Stimulated activated CD8-positive, alpha-beta memory T cell treated with anti-CD3 and anti-CD28 coated beads, Interleukin-7, amount 100 ng/mL, for 4 hours (primary cell): ENCODE results near the gene C1QC.

Experiments
- DNase-seq, 2 donors: peaks; one replicate each; pipeline ENCODE4 v3.0.0-alpha.2; 2020; ENCODE audit warnings: low read depth in 2 of 2

C1QC gene

GRCh38 chr1:22643381-22643780 lies at the start of gene C1QC:
Gene C1QC (plus strand): TSS chr1:22643633. CDS start chr1:22644024, 391 bp downstream.
- no peak for DNase-seq

DNA sequence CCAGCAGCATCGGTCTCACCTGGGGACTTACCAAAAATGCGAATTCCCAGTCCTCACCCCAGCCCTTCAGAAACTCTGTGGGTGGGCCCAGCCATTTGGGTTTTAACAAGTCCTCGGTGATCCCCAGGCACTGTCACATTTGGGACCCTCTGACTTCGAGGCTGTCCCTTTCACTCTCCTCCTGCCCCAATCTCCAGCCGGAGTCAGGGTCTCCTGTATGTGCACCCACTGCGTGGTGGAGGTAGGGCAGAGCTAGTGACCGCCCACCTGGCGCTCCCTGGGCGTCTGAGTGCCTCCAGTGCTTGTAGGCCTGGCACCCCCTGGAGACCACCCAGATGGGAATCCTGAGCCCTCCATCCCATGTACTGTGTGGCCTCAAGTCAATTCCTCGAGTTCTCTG lies 49.0 kb upstream of the C1QC start:
- no peak for DNase-seq

GRCh38 chr1:22595108-22595507 lies 48.3 kb upstream of the C1QC start:
- no peak for DNase-seq

DNA sequence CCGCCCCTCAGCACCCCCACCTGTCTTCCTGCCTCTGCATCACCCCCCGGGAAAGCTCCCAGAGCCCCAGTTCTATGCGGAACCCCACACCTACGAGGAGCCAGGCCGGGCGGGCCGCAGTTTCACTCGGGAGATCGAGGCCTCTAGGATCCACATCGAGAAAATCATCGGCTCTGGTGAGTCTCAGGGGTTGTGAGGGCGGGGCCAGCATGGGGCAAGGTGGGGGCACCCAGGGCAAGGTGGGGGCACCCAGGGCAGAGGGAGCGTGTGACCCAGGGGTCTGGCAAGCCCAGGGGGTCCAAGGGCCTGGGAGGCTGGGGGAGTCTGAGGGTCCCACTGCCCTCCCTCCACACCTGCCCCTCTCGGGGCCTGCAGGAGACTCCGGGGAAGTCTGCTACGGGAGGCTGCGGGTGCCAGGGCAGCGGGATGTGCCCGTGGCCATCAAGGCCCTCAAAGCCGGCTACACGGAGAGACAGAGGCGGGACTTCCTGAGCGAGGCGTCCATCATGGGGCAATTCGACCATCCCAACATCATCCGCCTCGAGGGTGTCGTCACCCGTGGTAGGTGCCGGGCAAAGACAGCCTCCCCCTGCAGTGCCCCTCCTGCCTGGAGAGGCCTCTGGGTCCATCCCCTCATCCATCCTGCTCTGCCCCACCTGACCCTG lies 46.0 kb upstream of the C1QC start:
- no peak for DNase-seq

- no peak for DNase-seq
Measured at GRCh38 chr1:22597996-22598395, 45.4 kb upstream of the C1QC start.

GRCh38 chr1:22598736-22599135 lies 44.7 kb upstream of the C1QC start:
- DNase-seq: no peak

DNA sequence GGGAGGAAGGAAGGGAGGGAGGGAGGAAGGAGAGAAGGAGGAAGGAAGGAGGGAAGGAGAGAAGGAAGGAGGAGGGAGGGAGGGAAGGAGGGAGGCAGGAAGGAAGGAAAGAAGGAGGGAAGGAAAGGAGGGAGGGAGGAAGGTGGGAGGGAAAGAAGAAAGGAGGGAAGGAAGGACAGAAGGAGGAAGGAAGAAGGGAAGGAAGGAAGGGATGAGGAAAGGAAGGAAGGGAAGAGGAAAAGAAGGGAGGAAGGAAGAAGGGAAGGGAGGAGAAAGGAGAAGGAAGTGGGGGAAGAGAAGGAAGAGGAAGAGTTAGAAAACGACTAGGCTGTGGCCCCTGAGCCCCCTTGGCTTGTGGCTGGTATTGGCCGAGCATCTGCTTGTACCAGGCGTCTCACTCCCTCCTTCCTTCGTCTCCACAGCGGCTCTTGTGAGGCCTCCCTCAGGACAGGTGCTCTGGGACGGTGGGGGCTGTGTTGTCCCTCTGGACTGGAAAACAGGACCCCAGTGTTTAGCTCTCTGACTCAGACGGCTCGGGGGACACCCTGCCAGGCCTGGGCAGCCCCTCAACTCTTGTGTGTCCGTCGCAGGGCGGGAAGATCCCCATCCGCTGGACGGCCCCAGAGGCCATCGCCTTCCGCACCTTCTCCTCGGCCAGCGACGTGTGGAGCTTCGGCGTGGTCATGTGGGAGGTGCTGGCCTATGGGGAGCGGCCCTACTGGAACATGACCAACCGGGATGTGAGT lies 43.2 kb upstream of the C1QC start:
- no peak for DNase-seq

DNA sequence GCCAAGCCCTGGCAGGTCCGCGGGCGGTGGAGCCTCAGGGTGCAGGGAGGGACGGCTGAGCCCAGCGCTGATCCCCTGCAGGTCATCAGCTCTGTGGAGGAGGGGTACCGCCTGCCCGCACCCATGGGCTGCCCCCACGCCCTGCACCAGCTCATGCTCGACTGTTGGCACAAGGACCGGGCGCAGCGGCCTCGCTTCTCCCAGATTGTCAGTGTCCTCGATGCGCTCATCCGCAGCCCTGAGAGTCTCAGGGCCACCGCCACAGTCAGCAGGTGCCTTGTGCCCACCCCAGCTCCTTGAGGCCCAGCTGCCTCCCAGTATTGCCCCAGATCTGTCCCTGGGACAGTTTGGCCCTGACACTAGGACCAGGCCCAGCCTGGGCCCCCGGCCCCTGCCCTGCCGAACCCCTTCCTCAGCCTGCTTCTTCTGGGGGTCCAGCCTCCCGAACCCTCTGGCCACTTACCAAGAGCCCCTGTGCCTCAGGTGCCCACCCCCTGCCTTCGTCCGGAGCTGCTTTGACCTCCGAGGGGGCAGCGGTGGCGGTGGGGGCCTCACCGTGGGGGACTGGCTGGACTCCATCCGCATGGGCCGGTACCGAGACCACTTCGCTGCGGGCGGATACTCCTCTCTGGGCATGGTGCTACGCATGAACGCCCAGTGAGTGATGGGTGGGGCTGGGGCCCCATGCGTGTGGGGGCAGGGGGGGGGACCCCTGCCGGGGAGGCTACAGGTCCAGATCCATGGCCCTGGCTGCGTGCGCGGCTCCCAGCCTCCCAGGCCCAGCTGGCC lies 42.4 kb upstream of the C1QC start:
- DNase-seq: no peak

GRCh38 chr1:22601610-22602009 lies 41.8 kb upstream of the C1QC start:
- no peak for DNase-seq

DNA sequence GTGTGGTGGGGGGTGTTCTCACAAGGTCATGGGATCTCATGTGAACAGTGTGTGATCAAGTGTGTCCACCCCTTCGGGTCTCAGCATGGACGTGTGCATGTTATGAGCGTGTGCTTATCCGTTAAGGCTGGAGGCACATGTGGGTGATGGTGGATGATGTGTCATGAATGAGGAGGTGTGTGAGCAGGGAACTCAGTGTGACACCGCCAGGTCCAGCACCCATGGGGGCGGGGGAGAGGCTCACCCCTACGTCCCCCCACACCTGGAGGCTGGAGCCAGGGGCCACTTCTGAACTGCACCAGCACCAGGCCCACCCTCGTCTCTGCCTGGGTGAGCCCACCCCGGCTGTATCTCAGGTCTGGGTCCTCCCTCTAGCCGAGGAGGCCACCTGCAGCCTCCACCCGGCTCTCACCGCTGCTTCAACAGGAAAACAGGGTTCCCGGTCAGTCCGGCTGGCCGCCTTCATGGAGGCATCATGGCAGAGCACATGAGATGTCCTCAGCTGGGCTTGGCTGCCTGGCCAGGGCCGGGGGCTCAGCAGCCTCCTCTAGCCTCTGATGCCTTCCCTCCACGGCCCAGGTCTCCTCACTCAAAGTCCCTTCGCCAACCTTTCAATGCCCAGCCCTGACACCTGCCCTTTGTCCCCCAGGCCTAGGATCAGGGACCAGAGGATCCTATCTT lies 41.2 kb upstream of the C1QC start:
- no peak for DNase-seq

- no peak for DNase-seq
Measured at GRCh38 chr1:22606161-22606560, 37.3 kb upstream of the C1QC start.

GRCh38 chr1:22607154-22607553 lies 36.3 kb upstream of the C1QC start:
- DNase-seq: no peak

DNA sequence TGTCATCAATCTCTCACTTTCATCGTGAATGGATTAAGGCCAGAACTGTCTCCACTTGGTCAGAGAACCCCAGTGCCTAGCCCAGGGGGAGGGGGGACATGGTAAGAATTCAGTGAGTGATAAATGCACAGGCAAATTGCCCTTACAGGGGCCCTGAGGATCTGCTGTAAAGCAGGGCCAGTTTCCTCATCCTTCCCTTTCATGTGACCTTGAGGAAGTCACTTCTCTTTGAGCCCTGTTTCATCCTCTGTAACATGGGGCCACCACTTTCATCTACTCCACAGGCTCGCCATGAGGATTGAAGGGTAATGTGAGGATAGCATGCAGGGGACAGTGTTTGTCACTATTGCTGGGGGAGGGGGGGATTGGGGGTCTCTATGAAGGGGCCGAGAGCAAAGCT lies 35.1 kb upstream of the C1QC start:
- DNase-seq: no peak

- no peak for DNase-seq
Measured at GRCh38 chr1:22609291-22609690, 34.1 kb upstream of the C1QC start.

GRCh38 chr1:22611530-22611947 lies 31.9 kb upstream of the C1QC start:
- DNase-seq: no peak

DNA sequence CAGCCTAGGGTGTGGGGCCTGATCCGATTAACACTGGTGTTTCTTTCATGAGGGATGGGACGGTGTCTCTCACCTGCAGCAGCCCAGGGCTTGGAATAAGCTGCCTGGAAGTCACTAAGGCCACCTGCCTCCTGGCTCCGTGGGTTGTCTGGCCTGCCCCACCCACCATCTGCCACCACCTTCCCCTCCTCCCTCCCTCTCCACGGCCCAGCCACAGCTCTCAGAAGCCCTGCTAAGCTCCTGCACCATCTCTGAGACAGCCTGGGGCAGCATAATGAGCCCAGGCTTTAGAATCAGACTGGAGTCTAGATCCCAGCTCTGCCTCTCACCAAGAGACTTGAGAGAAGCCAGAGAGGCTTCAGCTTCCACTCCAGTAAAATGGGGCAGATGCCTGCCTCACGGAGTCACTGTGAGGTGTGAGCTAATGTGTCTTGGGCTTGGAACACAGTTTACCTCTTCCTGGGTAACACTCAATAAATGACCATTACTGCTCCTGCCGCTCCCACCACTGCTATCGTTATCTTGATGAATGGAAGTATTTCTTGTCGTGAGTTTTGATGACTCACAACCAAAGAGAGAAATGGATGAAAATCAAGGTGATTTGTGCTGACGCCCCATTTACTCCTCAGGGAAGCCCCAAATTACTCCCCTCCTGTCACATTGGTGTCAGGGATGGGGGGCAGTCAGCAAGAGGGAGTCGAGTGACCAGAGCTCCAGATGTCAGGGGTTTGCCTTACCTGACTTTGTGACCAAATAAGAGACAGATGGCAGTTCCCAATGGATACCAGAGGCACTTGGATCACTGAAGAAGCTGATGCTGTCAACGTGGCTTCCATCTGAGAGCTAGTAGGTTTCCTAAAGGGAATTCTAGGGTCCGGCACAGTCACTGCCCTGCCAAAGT lies 30.5 kb upstream of the C1QC start:
- no peak for DNase-seq

DNA sequence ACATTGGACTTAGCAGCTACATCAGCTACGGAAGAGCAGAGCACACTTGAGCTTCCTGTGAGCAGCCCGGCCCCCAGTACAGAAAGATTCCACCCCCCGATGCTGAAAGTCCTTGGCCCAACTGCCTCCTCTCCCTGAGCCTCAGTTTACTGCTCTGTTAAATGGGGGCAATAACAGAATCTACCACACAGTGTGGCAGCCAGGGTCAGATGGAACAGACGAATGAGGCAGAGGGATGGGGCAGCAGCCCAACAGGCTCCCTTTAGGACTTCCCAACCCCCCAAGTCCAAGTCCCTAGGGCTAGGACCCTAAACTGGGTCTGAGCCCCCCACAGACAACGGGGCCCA lies 29.9 kb upstream of the C1QC start:
- DNase-seq: no peak

GRCh38 chr1:22613951-22614350 lies 29.5 kb upstream of the C1QC start:
- DNase-seq: no peak

DNA sequence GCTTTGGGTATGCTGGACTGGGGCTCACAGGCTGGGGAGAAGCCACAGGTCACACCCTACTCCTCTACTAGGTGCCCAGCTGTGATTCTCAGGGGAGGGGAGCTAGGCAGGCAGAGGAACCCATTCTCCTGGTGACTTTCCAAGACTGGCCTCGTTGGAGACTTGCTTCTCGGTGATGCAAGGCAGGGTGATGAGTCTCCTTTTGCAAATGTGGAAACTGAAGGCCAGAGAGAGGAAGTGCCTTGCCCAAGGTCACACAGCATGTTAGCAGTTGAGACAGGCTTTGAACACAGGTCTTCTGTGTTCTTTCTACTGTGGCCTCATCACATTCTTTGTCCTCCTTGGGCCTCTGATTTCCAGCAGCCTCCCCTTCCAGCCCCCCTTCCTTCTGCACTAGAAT lies 27.5 kb upstream of the C1QC start:
- no peak for DNase-seq

- DNase-seq: no peak
Measured at GRCh38 chr1:22616571-22616970, 26.9 kb upstream of the C1QC start.

DNA sequence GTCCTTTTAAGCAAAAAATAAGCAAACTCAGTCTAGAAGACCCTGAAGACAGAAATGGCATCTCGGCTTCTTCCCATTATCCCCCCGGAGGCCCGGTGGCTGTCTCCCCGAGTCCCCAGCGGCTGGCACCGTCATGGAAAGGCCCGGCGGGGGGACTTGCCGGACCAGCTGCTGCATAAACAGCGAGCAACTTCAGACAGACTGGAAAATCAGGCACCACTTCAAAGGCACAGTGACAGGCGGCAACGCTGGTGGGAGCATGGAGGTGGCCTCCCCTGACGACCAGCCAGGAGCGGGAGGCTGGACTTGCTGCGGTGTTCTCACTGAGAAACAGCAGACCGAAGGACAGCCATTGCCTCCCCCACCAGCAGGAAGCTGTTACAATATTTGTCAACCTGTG lies 25.4 kb upstream of the C1QC start:
- no peak for DNase-seq
